GM21717 (cell line): ENCODE data around the gene NPBWR2.
"Not testable (repeated sequence)": the region's sequence is repeated elsewhere in the genome, so short reads cannot be mapped to it uniquely, and the experiment has no call there.

ENCODE experiments used
- ATAC-seq: cut with Tn5 transposase; IDR thresholded peaks from one replicate; pipeline ENCODE4 v1.9.1; 2021; ENCODE audit warnings: mild to moderate bottlenecking, moderate library complexity; ENCODE audit not compliant: unreplicated experiment

NPBWR2 gene

DNA sequence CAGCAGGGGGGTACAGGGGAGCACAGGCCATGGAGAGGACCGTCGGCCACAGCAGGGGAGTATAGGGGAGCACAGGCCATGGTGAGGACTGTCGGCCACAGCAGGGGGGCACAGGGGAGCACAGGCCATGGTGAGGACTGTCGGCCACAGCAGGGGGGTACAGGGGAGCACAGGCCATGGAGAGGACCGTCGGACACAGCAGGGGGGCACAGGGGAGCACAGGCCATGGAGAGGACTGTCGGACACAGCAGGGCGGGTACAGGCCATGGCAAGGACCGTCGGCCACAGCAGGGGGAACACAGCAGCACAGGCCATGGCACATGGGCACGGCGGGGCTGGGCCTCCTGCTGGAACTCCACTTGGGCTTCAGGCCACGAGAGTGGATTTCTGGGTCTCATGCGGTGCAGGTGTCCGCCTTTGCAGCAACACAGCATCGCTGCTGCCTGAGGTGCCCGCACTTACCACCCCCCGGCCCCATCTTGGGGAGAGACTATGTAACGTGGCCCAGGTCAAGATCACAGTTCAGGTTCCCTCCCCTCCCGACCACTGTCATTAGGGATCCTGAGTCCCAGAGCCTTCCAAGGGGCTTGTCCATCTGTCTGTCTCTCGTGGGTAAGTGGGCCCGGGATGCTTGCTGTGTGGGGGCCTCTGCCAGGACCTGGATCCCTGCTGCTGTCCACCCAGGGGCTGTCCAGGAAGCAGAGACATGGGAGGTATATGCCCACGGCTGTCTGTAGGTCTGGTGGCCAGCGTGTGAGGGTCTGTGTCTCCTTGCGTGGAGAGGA lies 2.5 kb downstream of the NPBWR2 start:
- no peak for ATAC-seq

DNA sequence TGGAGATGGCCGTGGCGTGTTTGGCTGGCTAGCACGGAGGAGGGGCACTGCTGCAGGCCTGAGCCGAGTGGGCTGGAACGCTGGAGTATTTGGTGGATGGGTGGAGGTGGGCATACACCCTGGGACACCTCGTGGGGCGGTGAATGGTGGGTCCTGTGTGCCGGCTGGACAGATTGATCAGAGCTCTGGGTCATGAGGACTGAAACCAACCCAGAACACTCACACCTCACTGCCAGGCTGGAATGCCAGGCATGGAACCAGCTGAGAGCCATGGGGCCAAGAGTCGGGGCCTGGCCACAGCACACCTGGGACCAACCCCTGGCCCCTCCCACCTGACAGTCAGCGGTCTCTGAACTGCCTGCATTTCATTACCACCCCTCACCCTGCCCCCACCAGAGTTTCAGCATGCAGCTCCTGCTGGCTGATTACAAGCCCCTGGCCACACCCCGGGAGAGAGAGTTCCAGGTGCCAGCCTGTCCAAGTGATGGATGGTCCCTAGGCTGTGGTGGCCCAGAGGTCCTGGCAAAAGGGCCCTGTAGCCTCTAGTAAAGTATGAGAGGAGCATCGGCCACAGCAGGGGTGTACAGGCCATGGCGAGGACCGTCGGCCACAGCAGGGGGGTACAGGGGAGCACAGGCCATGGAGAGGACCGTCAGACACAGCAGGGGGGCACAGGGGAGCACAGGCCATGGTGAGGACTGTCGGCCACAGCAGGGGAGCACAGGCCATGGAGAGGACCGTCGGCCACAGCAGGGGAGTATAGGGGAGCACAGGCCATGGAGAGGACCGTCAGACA lies 3.3 kb downstream of the NPBWR2 start:
- ATAC-seq = no peak

DNA sequence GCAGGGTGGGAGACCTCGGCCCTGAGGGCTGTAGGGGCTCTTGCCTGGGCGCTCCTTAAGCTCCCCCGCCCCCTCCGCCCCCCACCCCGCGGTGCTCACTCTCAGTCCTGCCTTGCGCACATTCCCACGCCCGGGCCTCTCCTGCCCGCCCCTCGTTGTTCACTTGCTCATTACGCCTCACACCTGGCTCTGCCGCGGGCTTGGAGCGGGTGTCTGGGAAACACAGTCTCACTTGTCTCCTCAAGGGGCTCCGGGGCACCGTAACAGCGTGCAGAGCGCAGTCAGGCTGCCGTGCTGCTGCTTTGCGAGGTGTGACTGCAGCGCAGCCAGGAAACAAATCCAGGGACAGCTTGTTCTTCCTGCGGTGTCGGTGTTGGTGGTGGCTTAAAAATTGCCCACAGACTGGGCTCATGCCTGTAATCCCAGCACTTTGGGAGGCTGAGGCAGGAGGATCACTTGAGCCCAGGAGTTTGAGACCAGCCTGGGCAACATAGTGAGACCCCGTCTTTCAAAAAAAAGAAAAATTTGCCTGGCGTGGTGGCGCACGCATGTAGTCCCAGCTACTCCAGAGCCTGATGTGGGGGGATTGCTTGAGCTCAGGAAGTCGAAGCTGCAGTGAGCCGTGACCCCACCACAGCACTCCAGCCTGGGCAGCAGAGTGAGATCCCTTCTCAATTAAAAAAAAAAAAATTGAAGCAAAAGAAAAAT lies 4.6 kb downstream of the NPBWR2 start:
- no peak for ATAC-seq

- no peak for ATAC-seq
Measured at GRCh38 chr20:64101731-64102621, 5.4 kb downstream of the NPBWR2 start.

DNA sequence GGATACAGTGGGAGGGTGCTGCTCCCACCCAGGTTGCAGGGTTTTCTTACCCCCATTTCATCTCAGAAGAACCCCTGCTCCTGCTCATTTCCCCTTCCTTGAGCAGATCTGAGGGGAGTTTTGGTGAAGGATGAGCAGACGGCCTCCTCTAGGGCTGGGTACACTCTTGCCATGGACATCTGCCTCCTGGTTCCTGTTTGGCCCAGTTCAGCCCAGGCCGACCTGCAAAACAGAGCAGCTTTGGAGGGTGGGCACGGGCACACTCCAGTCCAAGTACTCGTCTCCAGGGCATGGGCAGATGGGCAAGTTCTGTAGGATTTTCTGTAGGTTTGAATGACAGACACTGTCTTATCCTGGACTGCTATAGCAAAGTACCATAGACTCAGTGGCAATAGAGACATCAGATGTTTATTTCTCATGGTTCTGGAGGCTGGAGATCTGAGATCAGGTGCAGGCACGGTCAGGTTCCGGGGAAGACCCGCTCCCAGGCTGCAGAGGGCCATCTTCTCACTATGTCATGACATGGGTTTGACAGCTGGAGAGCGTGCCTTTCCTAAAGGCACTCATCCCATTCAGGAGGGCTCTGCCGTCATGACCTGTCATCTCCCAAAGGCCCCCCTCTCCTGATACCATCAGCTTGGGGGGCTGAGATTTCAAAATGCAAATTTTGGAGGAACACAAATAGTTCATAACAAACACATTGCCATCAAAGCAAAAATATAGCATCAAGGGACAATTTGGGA lies 6.2 kb downstream of the NPBWR2 start:
- ATAC-seq = no peak

DNA sequence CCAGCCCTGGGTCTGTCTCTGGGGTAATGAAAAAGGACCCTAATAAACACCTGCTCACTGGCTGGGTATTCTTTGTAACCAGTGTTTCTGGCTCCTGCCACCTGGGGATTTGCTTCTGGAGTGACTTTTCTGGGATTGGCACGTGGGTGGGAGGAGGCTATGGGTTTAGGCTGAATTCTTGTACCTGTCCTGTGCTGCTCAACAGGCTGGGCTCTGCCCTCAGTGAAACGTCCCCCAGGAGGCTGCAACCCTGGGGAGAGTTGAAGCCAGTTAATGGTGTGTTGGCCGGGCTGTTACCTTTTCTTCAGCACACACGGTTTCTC lies 6.8 kb downstream of the NPBWR2 start:
- no peak for ATAC-seq

GRCh38 chr20:64099880-64100565 lies 7.3 kb downstream of the NPBWR2 start:
- no peak for ATAC-seq

GRCh38 chr20:64099086-64099786 lies 8.1 kb downstream of the NPBWR2 start:
- no peak for ATAC-seq

DNA sequence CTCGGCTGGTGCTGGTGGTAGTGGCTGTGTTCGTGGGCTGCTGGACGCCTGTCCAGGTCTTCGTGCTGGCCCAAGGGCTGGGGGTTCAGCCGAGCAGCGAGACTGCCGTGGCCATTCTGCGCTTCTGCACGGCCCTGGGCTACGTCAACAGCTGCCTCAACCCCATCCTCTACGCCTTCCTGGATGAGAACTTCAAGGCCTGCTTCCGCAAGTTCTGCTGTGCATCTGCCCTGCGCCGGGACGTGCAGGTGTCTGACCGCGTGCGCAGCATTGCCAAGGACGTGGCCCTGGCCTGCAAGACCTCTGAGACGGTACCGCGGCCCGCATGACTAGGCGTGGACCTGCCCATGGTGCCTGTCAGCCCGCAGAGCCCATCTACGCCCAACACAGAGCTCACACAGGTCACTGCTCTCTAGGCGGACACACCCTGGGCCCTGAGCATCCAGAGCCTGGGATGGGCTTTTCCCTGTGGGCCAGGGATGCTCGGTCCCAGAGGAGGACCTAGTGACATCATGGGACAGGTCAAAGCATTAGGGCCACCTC lies 8.8 kb downstream of the NPBWR2 start:
- ATAC-seq = no peak

GRCh38 chr20:64096535-64096934 lies 10.8 kb downstream of the NPBWR2 start:
- ATAC-seq = no peak

DNA sequence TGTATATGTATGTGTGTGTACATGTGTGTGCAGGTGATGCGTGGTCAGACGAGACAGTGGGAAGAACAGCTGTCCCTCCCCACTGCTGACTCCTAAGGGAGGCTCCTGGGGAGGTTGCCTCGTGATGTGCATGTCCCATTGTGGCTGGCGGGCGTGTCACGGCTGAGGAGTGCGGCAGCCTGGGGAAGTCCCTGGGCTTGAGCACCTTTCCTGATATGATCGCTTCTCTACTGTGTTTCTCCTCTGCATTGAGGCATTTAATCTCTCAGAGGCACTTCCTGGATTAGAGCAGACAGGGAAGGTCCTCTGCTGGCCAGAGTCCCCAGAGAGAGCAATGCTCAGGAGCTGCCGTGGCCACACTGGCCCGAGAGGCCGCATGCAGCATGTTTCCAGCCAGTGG lies 11.4 kb downstream of the NPBWR2 start:
- no peak for ATAC-seq

DNA sequence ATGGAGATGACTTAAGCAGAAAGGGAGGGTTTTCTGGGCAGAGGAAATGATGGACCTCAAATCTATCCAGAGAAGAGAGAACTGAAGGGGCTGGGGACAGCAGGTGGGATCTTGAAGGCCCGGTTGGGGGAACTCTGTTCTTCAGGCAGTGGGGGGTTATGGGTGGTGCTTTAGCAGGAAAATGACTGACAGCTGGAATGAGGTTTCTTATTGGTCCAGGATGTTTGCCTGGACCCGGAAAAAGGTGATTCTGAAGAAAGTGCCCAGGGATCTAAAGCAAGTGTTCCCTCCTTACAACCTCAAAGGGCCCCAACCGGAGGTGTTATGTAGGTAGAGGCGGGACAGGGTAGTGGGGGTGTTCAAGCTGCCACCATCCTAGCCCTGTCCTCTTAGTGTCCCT lies 11.9 kb downstream of the NPBWR2 start:
- ATAC-seq = no peak

GRCh38 chr20:64093013-64093503 lies 14.3 kb downstream of the NPBWR2 start:
- ATAC-seq = no peak

GRCh38 chr20:64092258-64093012 lies 14.9 kb downstream of the NPBWR2 start:
- ATAC-seq = no peak

- ATAC-seq = no peak
Measured at GRCh38 chr20:64091770-64092169, 15.6 kb downstream of the NPBWR2 start.

DNA sequence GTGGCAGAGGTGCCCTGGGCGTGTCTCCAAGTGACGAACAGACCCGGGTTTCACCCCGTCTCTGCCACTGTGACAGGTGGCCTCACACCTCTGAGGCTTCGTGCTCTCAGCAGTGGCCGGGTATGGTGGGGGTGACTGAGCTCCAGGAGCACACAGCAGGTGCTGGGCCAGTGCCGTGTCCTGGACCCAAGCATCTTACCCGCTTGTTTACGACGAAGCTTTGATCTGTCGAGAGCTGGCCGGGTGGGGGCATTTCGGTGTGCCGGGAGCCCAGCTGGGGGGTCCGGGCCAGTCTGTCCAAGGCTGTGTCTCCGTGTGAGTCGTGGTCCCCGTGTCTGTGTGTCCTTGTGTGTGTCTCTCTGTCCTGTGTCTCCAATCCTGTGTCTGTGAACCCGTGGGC lies 16.0 kb downstream of the NPBWR2 start:
- no peak for ATAC-seq

DNA sequence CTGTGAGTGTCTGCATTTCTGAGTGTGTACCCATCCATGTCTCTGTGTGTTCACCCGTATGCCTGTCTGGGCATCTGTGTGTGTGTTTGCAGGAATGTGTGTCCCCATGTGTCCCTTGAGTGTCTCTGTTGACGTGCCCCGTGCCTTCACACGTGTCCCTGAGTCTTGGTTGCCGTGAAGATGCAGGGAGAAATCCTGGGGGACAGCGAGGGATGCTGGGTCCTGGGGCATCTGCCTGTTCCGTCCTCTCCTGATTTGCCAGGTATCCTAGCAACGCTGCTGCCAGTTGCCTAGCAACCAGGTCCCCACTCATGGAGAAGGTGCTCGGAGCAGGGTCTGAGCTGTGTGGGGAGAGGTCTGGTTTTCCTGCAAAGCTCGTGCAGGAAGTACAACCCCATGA lies 17.2 kb downstream of the NPBWR2 start:
- ATAC-seq = no peak

- not testable (repeated sequence) for ATAC-seq
Measured at GRCh38 chr20:64088586-64088985, 18.8 kb downstream of the NPBWR2 start.
